Endothelial cell of umbilical vein (primary cell): ENCODE measurements around the gene NTRK1.

Source experiments
- CTCF ChIP-seq, 2 donors: IDR thresholded peaks; 1 replicate in 1 of 2; 2 replicates in 1 of 2; pipeline ENCODE4 v1.5.1; 2011; ENCODE audit warnings: low read length in 2 of 2, mild to moderate bottlenecking in 2 of 2, moderate library complexity in 2 of 2, control low read depth in 1 of 2, inconsistent platforms in 1 of 2, low read depth in 1 of 2; ENCODE audit not compliant: insufficient read depth in 1 of 2; ENCODE audit errors: extremely low read depth in 1 of 2
- FOS ChIP-seq: IDR thresholded peaks from 2 replicates; pipeline ENCODE4 v1.6.1; 2011; ENCODE audit warnings: mild to moderate bottlenecking, low read length, moderate library complexity, borderline replicate concordance; ENCODE audit not compliant: insufficient read depth
- MYC ChIP-seq: IDR thresholded peaks from one replicate; pipeline ENCODE4 v1.6.1; 2011; ENCODE audit warnings: mild to moderate bottlenecking, low read depth, low read length
- POLR2A ChIP-seq: IDR thresholded peaks from 2 replicates; pipeline ENCODE4 v1.6.1; 2012; ENCODE audit warnings: low read depth, mild to moderate bottlenecking, control low read depth, low read length
- POLR2AphosphoS5 ChIP-seq: IDR thresholded peaks from 2 replicates; pipeline ENCODE4 v1.6.1; 2012; ENCODE audit warnings: low read depth, mild to moderate bottlenecking, control low read depth, low read length, moderate library complexity; ENCODE audit not compliant: insufficient read depth
- TF ChIP-seq, protein P1 (sequence below): IDR thresholded peaks from 2 replicates; pipeline ENCODE4 v1.6.1; 2011; ENCODE audit not compliant: insufficient read depth, insufficient read length

- TF ChIP-seq POLR2A (no peak), CTCF (IDR thresholded peaks at IDR 0.05; ENCODE audit: extremely low read depth in 1 of 2, insufficient read depth in 1 of 2, low read depth in 1 of 2, low read length in 2 of 2) (no peak), FOS (no peak), POLR2AphosphoS5 (no peak), MYC (no peak)
- TF ChIP-seq, protein P1, sequence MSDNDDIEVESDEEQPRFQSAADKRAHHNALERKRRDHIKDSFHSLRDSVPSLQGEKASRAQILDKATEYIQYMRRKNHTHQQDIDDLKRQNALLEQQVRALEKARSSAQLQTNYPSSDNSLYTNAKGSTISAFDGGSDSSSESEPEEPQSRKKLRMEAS: no peak
Measured at GRCh38 chr1:156846643-156847042, 14.0 kb upstream of the NTRK1 start.
